HG03066 (cell line): ENCODE measurements around the gene ALDH8A1.

Experiments
- ATAC-seq: cut with Tn5 transposase; IDR thresholded peaks from one replicate; pipeline ENCODE4 v1.9.1; 2021; ENCODE audit warnings: low read depth; ENCODE audit not compliant: unreplicated experiment

The ALDH8A1 gene

GRCh38 chr6:134949927-134950326 is at the start of gene ALDH8A1:
TSS of gene ALDH8A1 (minus strand) at chr6:134950101. CDS start at chr6:134950053, 48 bp downstream.
- no peak for ATAC-seq

GRCh38 chr6:134999107-134999506 is 49.2 kb upstream of the ALDH8A1 start:
- ATAC-seq = no peak

- ATAC-seq = no peak
These were observed 47.5 kb upstream of the ALDH8A1 start for GRCh38 chr6:134997133-134997995.

DNA sequence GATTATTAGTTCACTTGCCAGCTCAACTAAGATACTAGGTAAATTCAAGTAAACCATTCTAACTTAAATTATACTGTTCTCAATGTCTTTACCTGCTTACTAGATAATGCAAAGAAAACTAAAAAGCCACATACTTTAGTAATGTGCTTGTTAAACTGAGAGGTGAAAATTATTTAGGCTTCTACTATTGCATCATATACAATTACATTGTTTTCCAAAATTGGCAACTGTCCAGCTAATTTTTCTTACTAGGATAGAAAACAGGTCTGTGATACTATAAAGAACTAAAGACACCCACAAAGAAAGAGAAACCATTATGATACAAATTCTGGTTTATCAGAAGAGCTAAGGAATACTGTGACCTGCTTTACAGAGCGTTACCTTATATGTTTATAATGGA is 45.6 kb upstream of the ALDH8A1 start:
- no peak for ATAC-seq

DNA sequence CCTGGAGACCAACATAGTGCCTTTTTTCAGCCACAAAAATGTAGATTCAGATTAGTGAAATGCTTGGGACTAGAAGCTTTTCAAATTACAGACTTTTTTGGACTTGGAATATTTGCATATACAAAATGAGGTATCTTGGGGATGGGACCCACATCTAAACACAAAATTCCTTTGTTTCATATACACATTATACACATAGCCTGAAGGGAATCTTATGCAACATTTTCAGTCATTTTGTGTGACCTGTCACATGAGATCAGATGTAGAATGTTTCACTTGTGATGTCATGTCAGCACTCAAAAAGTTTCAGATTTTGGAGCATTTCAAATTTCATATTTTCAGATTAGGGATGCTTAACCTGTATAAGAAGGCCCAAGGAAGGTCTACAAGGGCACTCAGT is 44.5 kb upstream of the ALDH8A1 start:
- ATAC-seq = no peak

- no peak for ATAC-seq
These were observed 42.3 kb upstream of the ALDH8A1 start for GRCh38 chr6:134992155-134992554.

DNA sequence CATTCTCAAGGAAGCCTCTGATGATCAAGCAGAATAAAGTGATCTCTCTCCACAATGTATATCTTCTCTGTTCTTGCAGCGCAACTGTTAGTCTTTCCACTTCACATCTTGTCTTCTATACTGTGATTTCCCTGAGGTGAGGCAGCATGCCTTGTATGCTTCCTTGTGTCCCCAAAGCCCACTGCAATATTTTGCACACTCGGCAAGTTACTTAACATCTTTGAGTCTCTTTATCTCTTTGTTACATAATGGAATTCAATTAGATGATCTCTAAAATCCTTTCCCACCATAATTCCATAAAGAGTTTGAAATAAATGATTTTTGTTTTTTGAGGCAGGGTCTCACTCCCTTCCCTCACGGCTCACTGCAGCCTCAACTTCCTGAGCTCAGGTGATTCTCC is 40.4 kb upstream of the ALDH8A1 start:
- no peak for ATAC-seq

DNA sequence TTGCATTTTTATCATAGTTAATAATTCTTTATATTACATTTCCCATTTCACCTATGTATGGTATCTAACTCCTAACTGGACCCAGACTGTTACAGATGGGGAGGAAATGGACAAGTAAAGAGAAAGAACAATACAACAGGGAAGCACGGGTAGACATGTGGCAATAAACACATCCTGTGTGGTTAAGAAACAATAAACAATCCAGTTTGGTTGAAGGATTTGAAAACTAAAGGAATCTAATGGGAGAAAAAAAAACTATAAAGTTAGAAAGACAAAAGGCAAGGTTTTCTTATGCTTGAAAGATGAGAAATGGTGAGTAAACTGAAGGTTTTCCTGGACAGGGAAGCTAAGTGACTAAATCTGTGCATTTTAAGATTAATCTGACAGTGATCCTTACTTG is 34.9 kb upstream of the ALDH8A1 start:
- ATAC-seq = no peak

GRCh38 chr6:134983823-134984222 is 33.9 kb upstream of the ALDH8A1 start:
- ATAC-seq = no peak

DNA sequence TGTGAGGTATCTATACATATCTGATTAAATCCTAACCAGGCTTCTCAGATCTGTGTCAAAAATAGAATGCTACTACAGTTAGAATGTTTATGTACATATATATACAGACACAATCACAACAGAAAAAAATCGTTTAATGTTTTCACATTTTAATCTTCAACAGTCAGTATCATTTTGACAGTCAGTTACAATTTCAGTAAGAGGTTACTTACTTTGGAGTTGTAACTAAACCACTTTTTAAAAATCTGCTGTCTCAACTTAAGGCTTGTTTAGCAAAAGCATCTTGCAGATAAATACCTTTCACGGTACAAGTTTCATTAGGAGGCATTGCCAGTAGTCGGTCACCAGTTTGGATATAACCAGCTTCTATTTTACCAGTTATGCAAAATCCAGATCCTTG is 32.3 kb upstream of the ALDH8A1 start:
- no peak for ATAC-seq

DNA sequence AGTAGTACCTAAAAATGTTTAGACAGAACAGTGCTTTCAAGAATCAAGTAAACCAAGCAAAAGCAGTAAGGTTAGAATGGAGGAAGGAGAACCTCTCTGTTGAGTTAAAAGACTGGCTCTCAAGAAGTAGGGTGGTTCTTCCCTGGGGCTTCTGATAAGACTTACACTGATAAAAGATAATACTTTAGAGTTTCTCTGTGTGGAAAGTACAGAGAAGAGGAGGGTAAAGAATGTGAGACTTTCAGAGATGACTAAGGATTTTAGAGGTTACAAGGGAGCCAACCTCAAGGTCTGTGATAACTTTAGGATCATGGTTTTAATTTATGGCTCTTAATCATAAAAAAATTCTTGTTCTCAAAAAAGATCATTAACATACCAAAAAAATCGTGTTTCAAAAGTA is 30.9 kb upstream of the ALDH8A1 start:
- no peak for ATAC-seq

DNA sequence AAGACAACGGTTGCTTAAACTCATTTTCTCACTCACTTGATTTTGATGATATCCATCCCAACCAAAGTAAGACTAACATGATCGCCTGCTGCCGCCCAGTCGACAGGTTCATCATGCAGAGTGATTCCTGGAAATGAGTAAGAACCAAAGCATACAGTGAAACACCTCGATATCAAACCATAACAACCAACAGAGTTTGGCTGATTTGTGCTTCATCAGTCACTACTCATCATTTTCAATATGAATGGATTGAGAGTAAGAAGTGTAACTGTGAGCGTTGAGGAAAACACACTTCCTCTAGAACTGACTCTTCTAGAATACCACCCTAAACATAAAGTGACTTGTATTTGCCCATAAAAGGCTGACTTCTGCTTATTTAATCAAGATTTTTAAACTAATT is 29.2 kb upstream of the ALDH8A1 start:
- peak; percentile 84 for ATAC-seq

DNA sequence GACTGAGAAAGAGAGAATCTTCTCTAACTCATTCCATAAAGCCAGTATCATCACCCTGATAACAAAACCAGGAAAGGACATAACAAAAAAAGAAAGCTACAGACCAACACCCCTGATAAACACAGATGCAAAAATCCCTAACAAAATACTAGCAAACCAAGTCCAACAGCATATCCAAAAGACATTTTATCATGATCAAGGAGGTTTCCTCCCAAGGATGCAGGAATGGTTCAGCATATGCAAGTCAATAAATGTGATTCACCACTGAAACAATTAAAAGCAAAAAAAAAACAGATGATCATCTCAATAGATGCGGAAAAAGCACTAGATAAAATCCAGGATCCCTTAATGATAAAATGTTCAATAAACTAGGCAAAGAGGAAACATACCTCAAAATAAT is 24.5 kb upstream of the ALDH8A1 start:
- no peak for ATAC-seq

GRCh38 chr6:134967711-134968110 is 17.8 kb upstream of the ALDH8A1 start:
- no peak for ATAC-seq

DNA sequence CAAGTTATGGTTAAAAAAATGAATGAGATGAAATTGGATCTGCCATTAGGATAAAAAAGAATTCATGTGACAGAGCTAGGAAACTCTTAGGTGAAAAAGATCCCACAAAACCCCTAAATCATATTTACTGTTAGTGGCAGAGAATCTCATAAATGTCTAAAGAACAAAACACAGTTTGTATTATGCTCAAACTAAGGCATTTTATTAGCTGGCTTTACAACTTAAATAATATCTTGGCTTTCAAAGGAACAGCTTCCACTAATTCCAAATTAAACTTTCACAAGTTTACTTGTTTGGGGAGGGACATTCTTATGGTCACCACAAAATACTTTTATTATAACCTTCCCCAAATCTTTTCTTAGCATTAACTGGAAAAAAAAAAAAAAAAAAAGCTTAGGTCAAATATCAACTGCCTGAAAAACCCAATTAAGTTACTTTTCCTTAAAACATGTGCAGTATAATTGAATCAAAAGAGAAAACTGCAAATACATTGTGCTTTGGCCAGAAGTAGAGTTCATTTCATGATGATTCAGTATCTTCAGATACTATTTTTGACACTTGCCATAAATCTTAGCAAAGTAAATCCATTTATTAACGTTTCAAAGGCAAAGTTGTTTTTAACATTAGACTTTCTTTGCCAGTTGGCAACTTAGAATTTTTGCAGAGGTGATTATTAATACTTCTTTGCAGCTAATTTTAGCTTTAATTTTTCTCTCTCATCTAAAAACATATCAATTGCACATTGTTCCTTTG is 14.7 kb upstream of the ALDH8A1 start:
- ATAC-seq = no peak

DNA sequence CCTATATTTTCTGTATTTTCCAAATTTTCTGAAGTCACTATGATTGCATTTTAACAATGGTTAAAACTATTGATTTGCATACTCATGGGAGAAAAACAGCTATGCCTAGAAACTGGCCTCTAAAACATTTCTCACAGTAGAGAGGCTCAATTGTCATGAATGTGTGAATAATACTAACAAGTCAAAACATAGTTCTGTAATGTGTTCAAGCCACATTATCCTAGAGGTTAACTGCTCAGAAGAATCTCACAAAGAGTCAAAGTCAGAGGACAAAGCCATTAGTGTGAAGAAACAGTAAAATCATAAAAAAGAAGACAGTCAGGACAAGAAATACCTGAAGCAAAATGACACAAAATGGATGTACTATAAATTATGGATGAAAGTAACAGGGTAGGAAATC is 12.5 kb upstream of the ALDH8A1 start:
- ATAC-seq = no peak

GRCh38 chr6:134961366-134961765 is 11.5 kb upstream of the ALDH8A1 start:
- no peak for ATAC-seq

GRCh38 chr6:134959603-134960002 is 9.7 kb upstream of the ALDH8A1 start:
- ATAC-seq = no peak

DNA sequence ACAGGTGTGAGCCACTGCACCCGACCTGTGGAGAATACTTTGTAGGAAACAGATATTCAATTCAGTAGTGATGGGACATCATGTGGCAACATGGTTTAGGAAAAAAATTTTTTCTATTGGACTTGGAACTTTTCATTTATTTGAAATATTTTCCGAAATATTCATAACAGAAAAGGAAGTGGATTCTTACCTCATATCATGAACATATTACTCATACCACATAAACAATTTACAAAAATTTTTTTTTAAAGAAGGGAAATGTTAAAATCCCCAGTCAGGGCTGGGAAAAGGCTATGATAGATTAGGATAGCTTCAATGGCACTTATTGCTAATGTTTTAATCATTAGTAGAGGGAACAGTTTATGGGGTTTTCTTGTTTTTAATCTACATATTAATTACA is 6.8 kb upstream of the ALDH8A1 start:
- no peak for ATAC-seq

GRCh38 chr6:134956032-134956431 is 6.1 kb upstream of the ALDH8A1 start:
- ATAC-seq = no peak

GRCh38 chr6:134954272-134955000 is 4.5 kb upstream of the ALDH8A1 start:
- no peak for ATAC-seq
